Ovary (tissue), 9 donors: ENCODE measurements around the gene TBL2. TPM values are rescaled to one million over a fixed set of nuclear protein-coding genes. Genes with fewer than 3 reads are reported as not detected.
"Not testable (repeated sequence)": the region's sequence is repeated elsewhere in the genome, so short reads cannot be mapped to it uniquely, and the experiment has no call there.

Experiments used
- DNase-seq, 5 donors: peaks; one replicate each; pipeline ENCODE4 v3.0.0-alpha.2; 2019 to 2020
- H3K27ac ChIP-seq, 2 donors: fragments of 200-600 bp; one replicate each; pipeline versions ENCODE4 v1.5.1 to v1.8.0; 2019 to 2022
- H3K27me3 ChIP-seq: fragments of 200-600 bp; one replicate; pipeline ENCODE4 v1.8.0; 2022
- H3K36me3 ChIP-seq: fragments of 200-600 bp; sonication (generic); one replicate; pipeline ENCODE4 v1.5.1; 2019
- H3K4me1 ChIP-seq: one replicate; pipeline ENCODE4 v1.8.1; 2013; ENCODE audit warnings: mild to moderate bottlenecking, moderate library complexity; ENCODE audit not compliant: insufficient read depth
- H3K4me3 ChIP-seq: fragments of 200-600 bp; sonication (generic); one replicate; pipeline ENCODE4 v1.5.1; 2017
- H3K9me3 ChIP-seq, 2 donors: fragments of 200-600 bp in 1 of 2; sonication (generic) in 1 of 2; one replicate each; pipeline versions ENCODE4 v1.5.1 to v1.8.1; 2013 to 2019; ENCODE audit warnings: mild to moderate bottlenecking in 1 of 2, moderate library complexity in 1 of 2
- EP300 ChIP-seq: sonication (generic); formaldehyde crosslinking; IDR thresholded peaks from one replicate; pipeline ENCODE4 v1.6.1; 2017; ENCODE audit warnings: antibody characterized with exemption
- POLR2A ChIP-seq: fragments of 450-650 bp; IDR thresholded peaks from one replicate; pipeline ENCODE4 v1.6.1; 2017; ENCODE audit warnings: antibody characterized with exemption, mild to moderate bottlenecking, moderate library complexity
- WGBS, 3 donors: extraction: QIAGEN DNeasy Blood & Tissue Kit in 1 of 3; methylation state at CpG; one replicate each; pipeline versions ENCODE4 v1.1.5 to v1.1.7; 2013 to 2017; 5-methylcytosine and 5-hydroxymethylcytosine counted together
- intact Hi-C, 4 donors: fragments of 100-400 bp; cut with DNase I; formaldehyde crosslinking; loops; one replicate each; pipeline versions ENCODE4 v1.11.0 to v1.15.1; 2022 to 2023
- polyA plus RNA-seq, 2 donors: library from polyadenylated mRNA; stranded (reverse); fragments of 200-250 nt in 1 of 2; fragments of 350-450 nt in 1 of 2; fragmentation: Illumina TruSeq in 1 of 2; extraction: RNeasy Lipid Tissue Mini Kit (QIAGEN cat#74804) in 1 of 2; gene quantifications; one replicate each; pipeline ENCODE4 v1.2.3, GENCODE V29; 2013 to 2014
- total RNA-seq, 7 donors: library from RNA; depleted of rRNA in 2 of 7; stranded (reverse); fragments of >200 nt in 2 of 7; fragmentation: NEBNext Ultra II Directional in 3 of 7; extraction: Animal tissue kit (Norgen Biotek cat#: 25700) in 3 of 7; gene quantifications; one replicate each; pipeline versions ENCODE4 v1.1.0 to v1.2.4, GENCODE V29; 2016 to 2023
- TF ChIP-seq, protein P1 (sequence below), 3 donors: fragments of 450-650 bp in 2 of 3; fragments of 200-600 bp in 1 of 3; IDR thresholded peaks; one replicate each; pipeline versions ENCODE4 v1.5.1 to v1.8.0; 2016 to 2022; ENCODE audit warnings: antibody characterized with exemption in 3 of 3, mild to moderate bottlenecking in 1 of 3
- donor health status: DM: no; HTN: no; CAD: no; lungs with moderate emphysema.
- donor health status: DM: no; HTN: no; CAD: no.
- donor health status: Bipolar disorder and iron deficiency.
- donor health status: DM: yes; HTN: yes; CAD: no.
- donor health status: DM: no; HTN: no; CAD: no.
- donor health status: DM: yes; HTN: yes; CAD: no.

Gene TBL2
- total and polyA plus RNA-seq, 9 donors: 26.6 to 47.3 (median 40.7) TPM

DNA sequence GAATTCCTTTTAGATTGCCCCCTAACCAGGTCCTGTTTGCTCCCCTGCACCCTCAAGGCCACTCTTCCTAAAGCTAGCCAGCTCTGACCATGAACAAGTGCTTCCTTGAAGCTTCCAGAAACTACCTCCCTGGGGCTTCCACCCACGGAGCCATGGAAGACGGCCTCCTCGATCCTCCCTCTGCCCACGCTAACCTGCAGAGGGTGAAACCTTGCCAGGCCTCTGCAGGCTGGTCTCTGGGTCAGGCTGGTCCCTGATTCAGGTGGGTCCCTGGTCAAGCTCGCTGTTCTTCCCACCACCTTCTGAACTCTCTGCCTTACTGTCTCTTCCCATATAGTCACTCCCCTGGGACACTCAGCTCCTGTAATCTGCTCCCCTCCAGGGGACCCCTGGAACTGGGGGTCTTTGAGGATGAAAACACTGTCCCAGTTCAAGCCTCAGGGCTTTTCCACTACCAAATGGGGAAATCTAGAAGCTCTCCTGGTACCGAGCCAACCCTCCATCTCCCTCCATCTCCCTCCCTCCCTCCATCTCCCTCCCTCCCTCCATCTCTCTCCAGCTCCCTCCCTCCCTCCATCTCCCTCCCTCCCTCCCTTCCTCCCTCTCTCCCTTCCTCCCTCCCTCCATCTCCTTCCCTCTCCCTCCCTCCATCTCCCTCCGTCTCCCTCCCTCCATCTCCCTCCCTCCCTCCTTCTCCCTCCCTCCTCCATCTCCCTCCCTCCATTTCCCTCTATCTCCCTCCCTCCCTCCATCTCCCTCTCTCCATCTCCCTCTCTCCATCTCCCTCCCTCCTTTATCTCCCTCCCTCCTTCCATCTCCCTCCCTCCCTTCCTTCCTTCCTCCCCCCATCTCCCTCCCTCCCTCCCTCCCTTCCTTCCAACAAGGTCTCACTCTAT lies 43.0 kb upstream of the TBL2 start:
- intact Hi-C loops: no loop called here
- WGBS, 3 donors: 23 to 39% (median 31%) methylated on average over 7 of the region's 7 CpGs
- TF ChIP-seq EP300 (no peak), POLR2A (no peak)
- TF ChIP-seq, protein P1, sequence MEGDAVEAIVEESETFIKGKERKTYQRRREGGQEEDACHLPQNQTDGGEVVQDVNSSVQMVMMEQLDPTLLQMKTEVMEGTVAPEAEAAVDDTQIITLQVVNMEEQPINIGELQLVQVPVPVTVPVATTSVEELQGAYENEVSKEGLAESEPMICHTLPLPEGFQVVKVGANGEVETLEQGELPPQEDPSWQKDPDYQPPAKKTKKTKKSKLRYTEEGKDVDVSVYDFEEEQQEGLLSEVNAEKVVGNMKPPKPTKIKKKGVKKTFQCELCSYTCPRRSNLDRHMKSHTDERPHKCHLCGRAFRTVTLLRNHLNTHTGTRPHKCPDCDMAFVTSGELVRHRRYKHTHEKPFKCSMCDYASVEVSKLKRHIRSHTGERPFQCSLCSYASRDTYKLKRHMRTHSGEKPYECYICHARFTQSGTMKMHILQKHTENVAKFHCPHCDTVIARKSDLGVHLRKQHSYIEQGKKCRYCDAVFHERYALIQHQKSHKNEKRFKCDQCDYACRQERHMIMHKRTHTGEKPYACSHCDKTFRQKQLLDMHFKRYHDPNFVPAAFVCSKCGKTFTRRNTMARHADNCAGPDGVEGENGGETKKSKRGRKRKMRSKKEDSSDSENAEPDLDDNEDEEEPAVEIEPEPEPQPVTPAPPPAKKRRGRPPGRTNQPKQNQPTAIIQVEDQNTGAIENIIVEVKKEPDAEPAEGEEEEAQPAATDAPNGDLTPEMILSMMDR (IDR thresholded peaks at IDR 0.05): no peak
- no peak overlapping the region for H3K27ac ChIP-seq
- no peak for DNase-seq
- no peaks in the 10 kb centered on the region for H3K9me3 ChIP-seq
- peaks cover 13% of the 10 kb centered on the region for H3K4me1 ChIP-seq
- H3K4me3 ChIP-seq: no peak overlapping the region
- H3K27me3 ChIP-seq: no peaks in the 10 kb centered on the region
- H3K36me3 ChIP-seq: no peaks in the 10 kb centered on the region

DNA sequence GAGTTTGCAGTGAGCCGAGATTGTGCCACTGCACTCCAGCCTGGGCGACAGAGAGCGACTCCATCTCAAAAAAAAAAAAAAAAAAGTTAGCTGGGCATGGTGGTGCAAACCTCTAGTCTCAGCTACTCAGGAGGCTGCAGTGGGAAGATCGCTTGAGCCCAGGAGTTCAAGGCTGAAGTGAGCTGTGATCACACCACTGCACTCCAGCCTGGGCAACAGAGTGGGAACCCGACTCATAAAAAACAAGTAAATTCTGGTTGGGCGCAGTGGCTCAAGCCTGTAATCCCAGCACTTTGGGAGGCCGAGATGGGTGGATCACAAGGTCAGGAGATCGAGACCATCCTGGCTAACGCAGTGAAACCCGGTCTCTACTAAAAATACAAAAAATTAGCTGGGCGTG lies 41.0 kb upstream of the TBL2 start:
- DNase-seq, H3K27ac ChIP-seq, H3K27me3 ChIP-seq, H3K4me3 ChIP-seq, intact Hi-C loops, H3K36me3 ChIP-seq, H3K9me3 ChIP-seq: not testable (repeated sequence)
- WGBS, 3 donors: 81 to 89% (median 84%) methylated on average over 11 of the region's 11 CpGs
- H3K4me1 ChIP-seq: peaks cover 13% of the 10 kb centered on the region

DNA sequence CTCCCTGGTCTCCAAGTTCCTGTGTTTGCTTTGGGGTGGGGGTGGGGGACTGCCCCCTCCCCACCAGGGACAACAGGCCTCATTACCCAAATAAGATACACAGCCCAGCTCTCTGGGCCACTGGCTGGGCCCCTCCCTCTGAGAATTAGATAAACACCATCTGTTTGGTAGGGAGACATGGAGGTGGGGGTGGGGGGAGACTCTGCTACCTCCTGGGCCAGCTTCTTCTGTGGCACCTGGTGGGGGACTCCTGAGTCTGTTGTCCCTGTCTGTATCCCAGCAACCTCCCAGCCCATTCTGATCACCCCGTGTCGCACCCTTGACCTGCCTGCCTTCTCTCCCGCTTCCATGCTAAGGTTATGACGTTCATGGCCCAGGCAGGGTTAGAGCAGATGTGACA lies 40.2 kb upstream of the TBL2 start:
- Histone ChIP-seq H3K4me3 (no peak overlapping the region), H3K27me3 (no peaks in the 10 kb centered on the region), H3K4me1 (peaks cover 9% of the 10 kb centered on the region), H3K36me3 (no peaks in the 10 kb centered on the region), H3K9me3 (no peaks in the 10 kb centered on the region), H3K27ac (no peak overlapping the region)
- TF ChIP-seq EP300 (no peak), POLR2A (no peak)
- TF ChIP-seq, protein P1 (IDR thresholded peaks at IDR 0.05): no peak
- 72 to 79% (median 77%) methylated on average over 4 of the region's 4 CpGs for WGBS, 3 donors
- no peak for DNase-seq
- intact Hi-C loops: no loop called here

DNA sequence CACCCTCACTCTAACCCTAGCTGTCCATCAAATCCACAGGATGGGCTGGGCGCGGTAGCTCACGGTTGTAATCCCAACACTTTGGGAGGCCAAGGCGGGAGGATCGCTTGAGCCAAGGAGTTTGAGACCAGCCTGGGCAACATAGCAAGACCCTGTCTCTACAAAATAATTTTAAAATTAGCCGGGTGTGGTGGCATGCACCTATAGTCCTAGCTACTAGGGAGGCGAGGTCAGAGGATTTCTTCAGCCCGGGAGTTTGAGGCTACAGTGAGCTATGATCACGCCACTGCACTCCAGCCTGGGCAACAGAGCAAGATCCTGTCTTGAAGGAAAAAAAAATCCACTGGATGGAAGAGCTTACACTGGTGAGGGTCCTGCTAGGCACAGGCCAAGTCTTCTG lies 39.1 kb upstream of the TBL2 start:
- H3K36me3 ChIP-seq, DNase-seq, H3K4me1 ChIP-seq, H3K9me3 ChIP-seq, H3K4me3 ChIP-seq, intact Hi-C loops, H3K27me3 ChIP-seq, H3K27ac ChIP-seq: not testable (repeated sequence)
- WGBS, 3 donors: 92 to 95% (median 93%) methylated on average over 9 of the region's 9 CpGs

DNA sequence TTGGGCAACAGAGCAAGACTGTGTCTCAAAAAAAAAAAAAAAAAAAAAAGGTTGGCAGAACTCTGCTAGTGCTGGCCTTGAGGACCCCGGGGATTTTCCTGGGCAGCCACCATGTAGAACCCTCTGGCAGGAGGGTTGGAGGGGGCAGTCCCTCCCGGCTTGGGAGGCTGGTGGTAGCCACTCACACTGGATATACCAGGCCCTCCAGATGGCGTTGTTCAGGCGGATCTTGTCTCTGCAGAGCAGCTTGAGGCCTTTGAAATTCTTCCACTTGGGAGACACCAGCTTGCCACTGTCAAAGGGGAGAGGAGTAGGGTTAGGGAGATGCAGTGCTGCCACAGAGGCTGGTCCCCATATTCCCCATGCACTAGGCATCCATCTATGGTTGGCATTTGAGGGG lies 37.5 kb upstream of the TBL2 start:
- TF ChIP-seq EP300 (no peak), POLR2A (no peak)
- TF ChIP-seq, protein P1 (IDR thresholded peaks at IDR 0.05): no peak
- H3K36me3 ChIP-seq: no peaks in the 10 kb centered on the region
- H3K27ac ChIP-seq: no peak overlapping the region
- H3K27me3 ChIP-seq: no peaks in the 10 kb centered on the region
- 36 to 56% (median 52%) methylated on average over 4 of the region's 4 CpGs for WGBS, 3 donors
- no peak for DNase-seq
- no peaks in the 10 kb centered on the region for H3K4me1 ChIP-seq
- intact Hi-C loops: no loop called here
- H3K4me3 ChIP-seq: no peak overlapping the region
- H3K9me3 ChIP-seq: no peaks in the 10 kb centered on the region

DNA sequence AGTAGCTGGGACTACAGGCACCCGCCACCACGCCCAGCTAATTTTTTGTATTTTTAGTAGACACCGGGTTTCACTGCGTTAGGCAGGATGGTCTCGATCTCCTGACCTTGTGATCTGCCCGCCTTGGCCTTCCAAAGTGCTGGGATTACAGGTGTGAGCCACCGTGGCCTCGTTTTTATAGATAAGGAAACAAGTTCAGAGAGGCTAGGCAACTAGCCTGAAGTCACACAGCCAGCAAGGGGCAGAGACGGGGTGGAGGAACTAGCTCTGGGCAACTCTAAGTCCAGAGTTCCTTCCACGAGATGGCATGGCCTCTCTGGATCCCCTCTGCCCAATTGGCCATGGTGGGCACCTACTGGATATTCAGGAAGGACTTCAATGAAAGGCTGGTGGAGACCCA lies 36.6 kb upstream of the TBL2 start:
- DNase-seq, H3K36me3 ChIP-seq, H3K9me3 ChIP-seq, H3K27me3 ChIP-seq, H3K27ac ChIP-seq, H3K4me1 ChIP-seq, intact Hi-C loops, H3K4me3 ChIP-seq: not testable (repeated sequence)
- WGBS, 3 donors: 82 to 83% (median 83%) methylated on average over 10 of the region's 10 CpGs
